LoVo (cell line): Measurements from ENCODE around the gene CUL1.

Source experiments
- DNase-seq: peaks from one replicate; pipeline ENCODE4 v3.0.0-alpha.2; 2016; ENCODE audit warnings: low spot score

CUL1 gene

GRCh38 chr7:148718431-148718830, 19.7 kb downstream of the CUL1 start:
- no peak for DNase-seq

- no peak for DNase-seq
Measured at GRCh38 chr7:148719753-148720152, 21.1 kb downstream of the CUL1 start.

- no peak for DNase-seq
Measured at GRCh38 chr7:148720472-148720871, 21.8 kb downstream of the CUL1 start.

- DNase-seq = no peak
Measured at GRCh38 chr7:148721390-148721789, 22.7 kb downstream of the CUL1 start.

- DNase-seq = no peak
Measured at GRCh38 chr7:148722340-148723165, 23.9 kb downstream of the CUL1 start.

- no peak for DNase-seq
Measured at GRCh38 chr7:148723166-148723559, 24.5 kb downstream of the CUL1 start.

- DNase-seq = no peak
Measured at GRCh38 chr7:148723846-148724245, 25.1 kb downstream of the CUL1 start.

- DNase-seq = no peak
Measured at GRCh38 chr7:148726385-148726784, 27.7 kb downstream of the CUL1 start.

GRCh38 chr7:148727501-148728278, 29.0 kb downstream of the CUL1 start:
- DNase-seq = no peak

- DNase-seq = no peak
Measured at GRCh38 chr7:148729984-148730733, 31.5 kb downstream of the CUL1 start.

- no peak for DNase-seq
Measured at GRCh38 chr7:148732862-148733261, 34.2 kb downstream of the CUL1 start.

GRCh38 chr7:148733496-148733895, 34.8 kb downstream of the CUL1 start:
- no peak for DNase-seq

- DNase-seq = no peak
Measured at GRCh38 chr7:148735141-148735540, 36.4 kb downstream of the CUL1 start.

GRCh38 chr7:148735967-148736366, 37.3 kb downstream of the CUL1 start:
- DNase-seq = no peak

GRCh38 chr7:148738737-148739535, 40.2 kb downstream of the CUL1 start:
- no peak for DNase-seq

GRCh38 chr7:148746135-148746534, 47.4 kb downstream of the CUL1 start:
- DNase-seq = no peak

GRCh38 chr7:148747274-148747673, 48.6 kb downstream of the CUL1 start:
- no peak for DNase-seq

- DNase-seq = no peak
Measured at GRCh38 chr7:148750442-148751355, 52.0 kb downstream of the CUL1 start.

GRCh38 chr7:148753224-148753623, 54.5 kb downstream of the CUL1 start:
- DNase-seq = no peak

- DNase-seq = no peak
Measured at GRCh38 chr7:148754912-148755311, 56.2 kb downstream of the CUL1 start.
